Panc1 (cell line): Measurements from ENCODE around the gene TGFBR1. TPM values are rescaled to one million over a fixed set of nuclear protein-coding genes. Genes with fewer than 3 reads are reported as not detected.

Source experiments
- ATAC-seq: fragments of 200-7000 bp; cut with Tn5 transposase; 2 replicates; pipeline ENCODE4 v1.9.1; 2020; ENCODE audit warnings: mild to moderate bottlenecking, moderate library complexity
- BruUV-seq: library from RNA; stranded (reverse); fragments of 400-500 nt; replicated peaks from 2 replicates; lab custom pipeline; 2021; lab: Mats Ljungman, UMichigan
- CTCF ChIA-PET: fragments of 300-600 bp; sonication (Branson Sonifier 250); formaldehyde crosslinking; loops from one replicate; lab custom pipeline; 2022; ENCODE audit warnings: antibody characterized with exemption; lab: Charles Lee
- POLR2A ChIA-PET: fragments of 300-600 bp; sonication (Branson Sonifier 250); formaldehyde crosslinking; loops from one replicate; lab custom pipeline; 2022; ENCODE audit warnings: antibody characterized with exemption; lab: Charles Lee
- DNase-seq: peaks from one replicate; pipeline ENCODE4 v3.0.0-alpha.2; 2010; ENCODE audit warnings: low read depth, low spot score
- H3K27ac ChIP-seq: 2 replicates; pipeline ENCODE4 v1.5.1; 2011; ENCODE audit warnings: mild to moderate bottlenecking, low read length, inconsistent platforms
- H3K27me3 ChIP-seq: fragments of 200-500 bp; sonication (Bioruptor generic); 2 replicates; pipeline ENCODE4 v1.6.0; 2014; ENCODE audit warnings: low read length, inconsistent platforms; ENCODE audit not compliant: control insufficient read depth, insufficient read depth
- H3K36me3 ChIP-seq: fragments of 200-500 bp; sonication (Bioruptor generic); 2 replicates; pipeline ENCODE4 v1.5.1; 2014; ENCODE audit warnings: inconsistent platforms, mild to moderate bottlenecking, low read length, moderate library complexity; ENCODE audit not compliant: control insufficient read depth, insufficient read depth
- H3K4me1 ChIP-seq: 2 replicates; pipeline ENCODE4 v1.5.1; 2011; ENCODE audit warnings: inconsistent platforms, mild to moderate bottlenecking, low read length, moderate library complexity; ENCODE audit not compliant: control insufficient read depth, insufficient read depth
- H3K4me3 ChIP-seq, 2 experiments: 2 replicates each; pipeline ENCODE4 v1.5.1; 2011 to 2012; ENCODE audit warnings: low read depth in 2 of 2, low read length in 2 of 2, mild to moderate bottlenecking in 2 of 2, inconsistent platforms in 1 of 2, moderate library complexity in 1 of 2
- H3K9me3 ChIP-seq: fragments of 200-500 bp; sonication (Bioruptor generic); 2 replicates; pipeline ENCODE4 v1.5.1; 2014; ENCODE audit warnings: low read depth, mild to moderate bottlenecking, inconsistent platforms, low read length, moderate library complexity; ENCODE audit not compliant: control insufficient read depth, insufficient read depth
- CTCF ChIP-seq: fragments of 450-650 bp; IDR thresholded peaks from 2 replicates; pipeline ENCODE4 v1.5.1; 2017; ENCODE audit warnings: mild to moderate bottlenecking
- POLR2AphosphoS5 ChIP-seq: IDR thresholded peaks from 2 replicates; pipeline ENCODE4 v1.6.1; 2012; ENCODE audit warnings: mild to moderate bottlenecking, low read depth, low read length, moderate library complexity
- SIN3A ChIP-seq: IDR thresholded peaks from 2 replicates; pipeline ENCODE4 v1.6.1; 2012; ENCODE audit warnings: low read depth, mild to moderate bottlenecking, low read length, moderate library complexity, borderline replicate concordance; ENCODE audit not compliant: insufficient read depth
- TCF7L2 ChIP-seq: IDR thresholded peaks from 2 replicates; pipeline ENCODE4 v1.6.1; 2011; ENCODE audit warnings: mild to moderate bottlenecking, low read depth, low read length, inconsistent platforms
- in situ Hi-C: cut with HindIII; loops from 2 replicates; pipeline ENCODE4 v1.10.0; 2016; ENCODE audit warnings: low sequenced_read_pairs, low pct_unique_long_range_greater_than_20kb
- intact Hi-C: fragments of 100-400 bp; cut with micrococcal nuclease; formaldehyde crosslinking; loops from one replicate; pipeline ENCODE4 v1.10.0; 2022; ENCODE audit not compliant: unreplicated experiment
- total RNA-seq: library from RNA; stranded (reverse); gene quantifications from one replicate; pipeline ENCODE4 v1.2.1, GENCODE V29; 2021; ENCODE audit not compliant: unreplicated experiment
- TF ChIP-seq, protein P1 (sequence below), 2 experiments: IDR thresholded peaks; 2 replicates each; pipeline ENCODE4 v1.6.1; 2011 to 2012; ENCODE audit warnings: low read depth in 2 of 2, control low read depth in 1 of 2, low read length in 1 of 2, mild to moderate bottlenecking in 1 of 2, moderate library complexity in 1 of 2; ENCODE audit not compliant: insufficient read depth in 1 of 2

Gene TGFBR1
- total RNA-seq, 1 experiment from 2014 or later, result 22.2 TPM

GRCh38 chr9:99127356-99128132, 22.6 kb downstream of the TGFBR1 start:
- H3K27ac ChIP-seq, result no peak overlapping the region
- BruUV-seq, result no TSS peak
- no peak for ATAC-seq
- in situ Hi-C loops (no loop called here), intact Hi-C loops (no loop called here)
- H3K9me3 ChIP-seq, result no peaks in the 10 kb centered on the region
- no peaks in the 10 kb centered on the region for H3K36me3 ChIP-seq
- H3K4me1 ChIP-seq, result no peaks in the 10 kb centered on the region
- H3K4me3 ChIP-seq, result no peak overlapping the region
- H3K27me3 ChIP-seq, result no peaks in the 10 kb centered on the region
- ChIA-PET POLR2A (no interaction called here), CTCF (no interaction called here)
- TF ChIP-seq SIN3A, result no peak
- TF ChIP-seq CTCF, result no peak
- TF ChIP-seq POLR2AphosphoS5, result no peak
- TF ChIP-seq, protein P1, sequence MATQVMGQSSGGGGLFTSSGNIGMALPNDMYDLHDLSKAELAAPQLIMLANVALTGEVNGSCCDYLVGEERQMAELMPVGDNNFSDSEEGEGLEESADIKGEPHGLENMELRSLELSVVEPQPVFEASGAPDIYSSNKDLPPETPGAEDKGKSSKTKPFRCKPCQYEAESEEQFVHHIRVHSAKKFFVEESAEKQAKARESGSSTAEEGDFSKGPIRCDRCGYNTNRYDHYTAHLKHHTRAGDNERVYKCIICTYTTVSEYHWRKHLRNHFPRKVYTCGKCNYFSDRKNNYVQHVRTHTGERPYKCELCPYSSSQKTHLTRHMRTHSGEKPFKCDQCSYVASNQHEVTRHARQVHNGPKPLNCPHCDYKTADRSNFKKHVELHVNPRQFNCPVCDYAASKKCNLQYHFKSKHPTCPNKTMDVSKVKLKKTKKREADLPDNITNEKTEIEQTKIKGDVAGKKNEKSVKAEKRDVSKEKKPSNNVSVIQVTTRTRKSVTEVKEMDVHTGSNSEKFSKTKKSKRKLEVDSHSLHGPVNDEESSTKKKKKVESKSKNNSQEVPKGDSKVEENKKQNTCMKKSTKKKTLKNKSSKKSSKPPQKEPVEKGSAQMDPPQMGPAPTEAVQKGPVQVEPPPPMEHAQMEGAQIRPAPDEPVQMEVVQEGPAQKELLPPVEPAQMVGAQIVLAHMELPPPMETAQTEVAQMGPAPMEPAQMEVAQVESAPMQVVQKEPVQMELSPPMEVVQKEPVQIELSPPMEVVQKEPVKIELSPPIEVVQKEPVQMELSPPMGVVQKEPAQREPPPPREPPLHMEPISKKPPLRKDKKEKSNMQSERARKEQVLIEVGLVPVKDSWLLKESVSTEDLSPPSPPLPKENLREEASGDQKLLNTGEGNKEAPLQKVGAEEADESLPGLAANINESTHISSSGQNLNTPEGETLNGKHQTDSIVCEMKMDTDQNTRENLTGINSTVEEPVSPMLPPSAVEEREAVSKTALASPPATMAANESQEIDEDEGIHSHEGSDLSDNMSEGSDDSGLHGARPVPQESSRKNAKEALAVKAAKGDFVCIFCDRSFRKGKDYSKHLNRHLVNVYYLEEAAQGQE (IDR thresholded peaks at IDR 0.05; ENCODE audit: insufficient read depth in 1 of 2, low read depth in 2 of 2, low read length in 1 of 2), result no peak
- TF ChIP-seq TCF7L2, result no peak
- no peak for DNase-seq

GRCh38 chr9:99128133-99128406, 23.2 kb downstream of the TGFBR1 start:
- H3K4me3 ChIP-seq, result no peak overlapping the region
- DNase-seq, result no peak
- no peaks in the 10 kb centered on the region for H3K27me3 ChIP-seq
- no peak overlapping the region for H3K27ac ChIP-seq
- ATAC-seq, result no peak
- no peaks in the 10 kb centered on the region for H3K9me3 ChIP-seq
- no peaks in the 10 kb centered on the region for H3K36me3 ChIP-seq
- intact Hi-C loops, result no loop called here
- in situ Hi-C loops, result no loop called here
- POLR2A ChIA-PET, result no interaction called here
- H3K4me1 ChIP-seq, result no peaks in the 10 kb centered on the region
- CTCF ChIA-PET, result no interaction called here
- TF ChIP-seq, protein P1 (IDR thresholded peaks at IDR 0.05; ENCODE audit: insufficient read depth in 1 of 2, low read depth in 2 of 2, low read length in 1 of 2), result no peak
- TF ChIP-seq POLR2AphosphoS5 (no peak), SIN3A (no peak), TCF7L2 (no peak), CTCF (no peak)
- BruUV-seq, result no TSS peak
